Neural crest cell (in vitro differentiated cells): ENCODE data around the gene SNX13. TPM values are rescaled to one million over a fixed set of nuclear protein-coding genes. Genes with fewer than 3 reads are reported as not detected.
A peak's percentile ranks its signal among the peaks of the same experiment; 100 is the strongest.

Experiments used
- DNase-seq: peaks from one replicate; pipeline ENCODE4 v3.0.0; 2021; ENCODE audit warnings: low read depth, mixed read lengths, low spot score
- H3K27ac Mint-ChIP-seq: one replicate; pipeline ENCODE4 v1.8.0; 2021; ENCODE audit warnings: mild to moderate bottlenecking, mixed read lengths; ENCODE audit not compliant: unreplicated experiment
- H3K27me3 Mint-ChIP-seq: 2 replicates; pipeline ENCODE4 v1.8.0; 2021; ENCODE audit warnings: low read depth, mild to moderate bottlenecking, mixed read lengths
- H3K36me3 Mint-ChIP-seq: 2 replicates; pipeline ENCODE4 v1.8.0; 2021; ENCODE audit warnings: low read depth, mild to moderate bottlenecking, mixed read lengths
- H3K4me1 Mint-ChIP-seq: 2 replicates; pipeline ENCODE4 v1.8.0; 2021; ENCODE audit warnings: mixed read lengths
- H3K4me3 Mint-ChIP-seq: one replicate; pipeline ENCODE4 v1.8.0; 2021; ENCODE audit warnings: mild to moderate bottlenecking, mixed read lengths
- H3K9me3 Mint-ChIP-seq: 2 replicates; pipeline ENCODE4 v1.8.0; 2021; ENCODE audit warnings: mixed read lengths
- CTCF ChIP-seq: fragments of 200-600 bp; sonication (generic); conservative IDR thresholded peaks from 2 replicates; pipeline ENCODE4 v1.5.0; 2021; ENCODE audit warnings: antibody characterized with exemption, mild to moderate bottlenecking
- total RNA-seq: library from RNA; stranded (reverse); gene quantifications from 2 replicates; pipeline ENCODE4 v1.2.1, GENCODE V29; 2021

Gene SNX13
- total RNA-seq, 1 donor from 2014 or later: 35.4 TPM

- Mint-ChIP-seq H3K36me3 (no peaks in the 10 kb centered on the region), H3K27ac (no peak overlapping the region), H3K9me3 (no peaks in the 10 kb centered on the region), H3K27me3 (no peaks in the 10 kb centered on the region), H3K4me1 (no peaks in the 10 kb centered on the region), H3K4me3 (no peak overlapping the region)
- TF ChIP-seq CTCF: no peak
- no peak for DNase-seq
Measured at GRCh38 chr7:17957871-17958270, 17.6 kb upstream of the SNX13 start.

- Mint-ChIP-seq H3K4me3 (no peak overlapping the region), H3K36me3 (no peaks in the 10 kb centered on the region), H3K27me3 (no peaks in the 10 kb centered on the region), H3K27ac (no peak overlapping the region), H3K9me3 (no peaks in the 10 kb centered on the region), H3K4me1 (peaks cover 6% of the 10 kb centered on the region)
- DNase-seq: no peak
- TF ChIP-seq CTCF: no peak
Measured at GRCh38 chr7:17952387-17952786, 12.1 kb upstream of the SNX13 start.

- Mint-ChIP-seq H3K27me3 (no peaks in the 10 kb centered on the region), H3K4me1 (peaks cover 9% of the 10 kb centered on the region), H3K4me3 (no peak overlapping the region), H3K9me3 (no peaks in the 10 kb centered on the region), H3K36me3 (no peaks in the 10 kb centered on the region), H3K27ac (no peak overlapping the region)
- TF ChIP-seq CTCF: no peak
- no peak for DNase-seq
Measured at GRCh38 chr7:17951742-17952254, 11.5 kb upstream of the SNX13 start.

- H3K27me3 Mint-ChIP-seq: no peaks in the 10 kb centered on the region
- H3K36me3 Mint-ChIP-seq: no peaks in the 10 kb centered on the region
- no peaks in the 10 kb centered on the region for H3K9me3 Mint-ChIP-seq
- DNase-seq: no peak
- no peak for TF ChIP-seq CTCF
- no peak overlapping the region for H3K4me3 Mint-ChIP-seq
- H3K4me1 Mint-ChIP-seq: peaks cover 9% of the 10 kb centered on the region
- H3K27ac Mint-ChIP-seq: no peak overlapping the region
Measured at GRCh38 chr7:17948526-17949238, 8.4 kb upstream of the SNX13 start.

- Mint-ChIP-seq H3K4me1 (peaks cover 9% of the 10 kb centered on the region), H3K9me3 (no peaks in the 10 kb centered on the region), H3K4me3 (no peak overlapping the region), H3K36me3 (no peaks in the 10 kb centered on the region), H3K27me3 (no peaks in the 10 kb centered on the region), H3K27ac (peak overlapping the region; percentile 8)
- TF ChIP-seq CTCF: no peak
- no peak for DNase-seq
Measured at GRCh38 chr7:17947620-17948019, 7.3 kb upstream of the SNX13 start.
